ENCODE results near the gene VSIR.

The VSIR gene

GRCh38 chr10:71782221-71782916 lies 9.0 kb upstream of the VSIR start:
- no peak for DNase-seq

GRCh38 chr10:71780719-71781118 lies 7.4 kb upstream of the VSIR start:
- no peak for DNase-seq

GRCh38 chr10:71780156-71780555 lies 6.8 kb upstream of the VSIR start:
- no peak for DNase-seq

GRCh38 chr10:71779641-71780040 lies 6.3 kb upstream of the VSIR start:
- no peak for DNase-seq

- no peak for DNase-seq
Observed at GRCh38 chr10:71778071-71778825, 4.9 kb upstream of the VSIR start.

- DNase-seq = no peak
Observed at GRCh38 chr10:71777213-71777985, 4.1 kb upstream of the VSIR start.

- no peak for DNase-seq
Observed at GRCh38 chr10:71776481-71776925, 3.2 kb upstream of the VSIR start.

- no peak for DNase-seq
Observed at GRCh38 chr10:71774916-71775702, 1.8 kb upstream of the VSIR start.

- DNase-seq = no peak
Observed at GRCh38 chr10:71772832-71773220, 494 bp downstream of the VSIR start.

- peak; percentile 50 for DNase-seq
Observed at GRCh38 chr10:71771821-71772617, 1.3 kb downstream of the VSIR start.

GRCh38 chr10:71771204-71771603 lies 2.1 kb downstream of the VSIR start:
- no peak for DNase-seq

GRCh38 chr10:71770789-71771188 lies 2.5 kb downstream of the VSIR start:
- DNase-seq = no peak

- DNase-seq = no peak
Observed at GRCh38 chr10:71770255-71770654, 3.1 kb downstream of the VSIR start.

- no peak for DNase-seq
Observed at GRCh38 chr10:71769279-71769823, 4.0 kb downstream of the VSIR start.

GRCh38 chr10:71767420-71768035 lies 5.8 kb downstream of the VSIR start:
- no peak for DNase-seq

- no peak for DNase-seq
Observed at GRCh38 chr10:71766717-71767419, 6.5 kb downstream of the VSIR start.

- DNase-seq = no peak
Observed at GRCh38 chr10:71765906-71766716, 7.2 kb downstream of the VSIR start.

GRCh38 chr10:71765176-71765904 lies 8.0 kb downstream of the VSIR start:
- no peak for DNase-seq

All from activated CD4-positive, alpha-beta T cell treated with anti-CD3 and anti-CD28 coated beads, Interleukin-2, amount 50 U/mL, for 1 hour (primary cell).